Spleen (tissue), 11 donors: ENCODE measurements around the gene UBE2U. TPM values are rescaled to one million over a fixed set of nuclear protein-coding genes. Genes with fewer than 3 reads are reported as not detected.

Experiments
- DNase-seq: peaks from one replicate; pipeline ENCODE4 v3.0.0-alpha.2; 2020
- H3K27ac ChIP-seq, 8 donors: fragments of 200-600 bp; sonication (generic) in 7 of 8; 1 replicate in 4 of 8; 2 replicates in 4 of 8; pipeline versions ENCODE4 v1.5.0 to v1.8.0; 2016 to 2021; ENCODE audit warnings: inconsistent platforms in 4 of 8, mild to moderate bottlenecking in 4 of 8, moderate library complexity in 1 of 8
- H3K27me3 ChIP-seq, 7 donors: fragments of 200-600 bp; sonication (generic) in 6 of 7; replicated peaks in 1 of 7; 1 replicate in 4 of 7; 2 replicates in 3 of 7; pipeline versions ENCODE4 v1.5.0 to v1.8.0; 2016 to 2021; ENCODE audit warnings: inconsistent platforms in 3 of 7, mild to moderate bottlenecking in 1 of 7
- H3K36me3 ChIP-seq, 6 donors: fragments of 200-600 bp; sonication (generic) in 5 of 6; 1 replicate in 4 of 6; 2 replicates in 2 of 6; pipeline versions ENCODE4 v1.5.0 to v1.8.0; 2016 to 2021; ENCODE audit warnings: inconsistent platforms in 2 of 6
- H3K4me1 ChIP-seq, 6 donors: fragments of 200-600 bp; sonication (generic) in 5 of 6; 1 replicate in 3 of 6; 2 replicates in 3 of 6; pipeline versions ENCODE4 v1.5.0 to v1.8.0; 2016 to 2021; ENCODE audit warnings: inconsistent platforms in 3 of 6
- H3K4me3 ChIP-seq, 8 donors: fragments of 200-600 bp; sonication (generic) in 7 of 8; 1 replicate in 4 of 8; 2 replicates in 4 of 8; pipeline versions ENCODE4 v1.5.0 to v1.8.0; 2016 to 2021; ENCODE audit warnings: inconsistent platforms in 4 of 8, mild to moderate bottlenecking in 4 of 8, moderate library complexity in 2 of 8
- H3K9me3 ChIP-seq, 8 donors: fragments of 200-600 bp; sonication (generic) in 7 of 8; 1 replicate in 4 of 8; 2 replicates in 4 of 8; pipeline versions ENCODE4 v1.5.0 to v1.8.0; 2016 to 2021; ENCODE audit warnings: inconsistent platforms in 4 of 8
- POLR2A ChIP-seq, 3 donors: fragments of 450-650 bp; IDR thresholded peaks; one replicate each; pipeline ENCODE4 v1.5.1; 2017; ENCODE audit warnings: antibody characterized with exemption in 3 of 3, mild to moderate bottlenecking in 1 of 3
- POLR2AphosphoS5 ChIP-seq, 3 donors: sonication (generic); formaldehyde crosslinking; IDR thresholded peaks; one replicate each; pipeline ENCODE4 v1.5.1; 2017; ENCODE audit warnings: antibody characterized with exemption in 3 of 3
- whole genome bisulfite sequencing, 5 donors: extraction: QIAGEN DNeasy Blood & Tissue Kit in 3 of 5; methylation state at CpG; one replicate each; pipeline versions ENCODE4 v1.1.5 to v1.1.7; 2013 to 2018; 5-methylcytosine and 5-hydroxymethylcytosine counted together
- intact Hi-C: fragments of 100-400 bp; cut with DNase I; formaldehyde crosslinking; loops from one replicate; pipeline ENCODE4 v1.15.0; 2023; ENCODE audit warnings: low total_unique reads
- polyA plus RNA-seq, 3 donors: library from polyadenylated mRNA; stranded (reverse); fragments of 200-250 nt; gene quantifications; one replicate each; pipeline ENCODE4 v1.2.1, GENCODE V29; 2013
- total RNA-seq, 7 donors: library from RNA; depleted of rRNA in 3 of 7; stranded (reverse); fragments of >200 nt in 3 of 7; fragmentation: NEBNext Ultra II Directional in 4 of 7; extraction: Animal tissue kit (Norgen Biotek cat#: 25700) in 4 of 7; gene quantifications; one replicate each; pipeline versions ENCODE4 v1.1.0 to v1.2.1, GENCODE V29; 2016 to 2021
- TF ChIP-seq, protein P1 (sequence below), 11 experiments: fragments of 200-600 bp in 7 of 11; fragments of 450-650 bp in 4 of 11; sonication (generic) in 4 of 11; IDR thresholded peaks in 8 of 11; conservative IDR thresholded peaks in 3 of 11; 1 replicate in 7 of 11; 2 replicates in 4 of 11; pipeline versions ENCODE4 v1.4.0 to v1.8.0; 2016 to 2021; ENCODE audit warnings: antibody characterized with exemption in 11 of 11, inconsistent platforms in 4 of 11, mild to moderate bottlenecking in 1 of 11
- donor health status: healthy with polysubstance abuse.
- donor health status: DM: no; HTN: no; CAD: no; lungs with moderate emphysema.
- donor health status: DM: no; HTN: no; CAD: no.
- donor health status: Bipolar disorder and iron deficiency.
- donor health status: healthy.
- donor health status: DM: no; HTN: no; CAD: no.
- donor health status: DM: yes; HTN: yes; CAD: no.

Gene UBE2U
- total and polyA plus RNA-seq, 10 donors: not detected

DNA sequence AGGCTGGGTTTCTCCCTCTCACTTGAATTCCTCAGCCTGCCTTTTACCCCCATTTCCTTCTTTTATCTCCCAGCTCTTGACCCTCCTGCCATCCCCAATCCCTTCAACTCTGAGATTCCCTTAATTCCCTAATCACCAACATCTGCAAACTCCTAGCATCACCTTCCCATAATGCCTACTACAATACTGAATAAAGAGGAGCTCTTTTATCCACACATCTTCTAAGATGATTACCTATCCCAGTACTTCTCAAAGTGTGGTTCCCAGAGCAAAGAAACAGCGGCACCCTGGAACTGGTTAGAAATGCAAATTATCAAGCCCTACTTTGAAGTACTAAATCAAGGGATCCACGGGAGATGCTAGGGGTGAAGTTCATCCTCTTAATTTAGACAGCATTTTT, 21.2 kb upstream of the UBE2U start:
- 83 to 90% (median 85%) methylated on average over 2 of the region's 2 CpGs for WGBS, 5 donors
- Histone ChIP-seq H3K27me3 (no peaks in the 10 kb centered on the region), H3K9me3 (no peaks in the 10 kb centered on the region), H3K4me3 (no peak overlapping the region), H3K36me3 (peaks cover 0 to 13% (median 3%) of the 10 kb centered on the region in 6 donors), H3K27ac (no peak overlapping the region), H3K4me1 (peaks cover 0 to 6% (median 2%) of the 10 kb centered on the region in 6 donors)
- intact Hi-C loops: no loop called here
- TF ChIP-seq POLR2A (IDR thresholded peaks at IDR 0.05): no peak
- TF ChIP-seq, protein P1, sequence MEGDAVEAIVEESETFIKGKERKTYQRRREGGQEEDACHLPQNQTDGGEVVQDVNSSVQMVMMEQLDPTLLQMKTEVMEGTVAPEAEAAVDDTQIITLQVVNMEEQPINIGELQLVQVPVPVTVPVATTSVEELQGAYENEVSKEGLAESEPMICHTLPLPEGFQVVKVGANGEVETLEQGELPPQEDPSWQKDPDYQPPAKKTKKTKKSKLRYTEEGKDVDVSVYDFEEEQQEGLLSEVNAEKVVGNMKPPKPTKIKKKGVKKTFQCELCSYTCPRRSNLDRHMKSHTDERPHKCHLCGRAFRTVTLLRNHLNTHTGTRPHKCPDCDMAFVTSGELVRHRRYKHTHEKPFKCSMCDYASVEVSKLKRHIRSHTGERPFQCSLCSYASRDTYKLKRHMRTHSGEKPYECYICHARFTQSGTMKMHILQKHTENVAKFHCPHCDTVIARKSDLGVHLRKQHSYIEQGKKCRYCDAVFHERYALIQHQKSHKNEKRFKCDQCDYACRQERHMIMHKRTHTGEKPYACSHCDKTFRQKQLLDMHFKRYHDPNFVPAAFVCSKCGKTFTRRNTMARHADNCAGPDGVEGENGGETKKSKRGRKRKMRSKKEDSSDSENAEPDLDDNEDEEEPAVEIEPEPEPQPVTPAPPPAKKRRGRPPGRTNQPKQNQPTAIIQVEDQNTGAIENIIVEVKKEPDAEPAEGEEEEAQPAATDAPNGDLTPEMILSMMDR (IDR thresholded peaks at IDR 0.05 in 8 of 11, conservative IDR thresholded peaks at IDR 0.05 in 3 of 11): no peak
- DNase-seq: no peak

DNA sequence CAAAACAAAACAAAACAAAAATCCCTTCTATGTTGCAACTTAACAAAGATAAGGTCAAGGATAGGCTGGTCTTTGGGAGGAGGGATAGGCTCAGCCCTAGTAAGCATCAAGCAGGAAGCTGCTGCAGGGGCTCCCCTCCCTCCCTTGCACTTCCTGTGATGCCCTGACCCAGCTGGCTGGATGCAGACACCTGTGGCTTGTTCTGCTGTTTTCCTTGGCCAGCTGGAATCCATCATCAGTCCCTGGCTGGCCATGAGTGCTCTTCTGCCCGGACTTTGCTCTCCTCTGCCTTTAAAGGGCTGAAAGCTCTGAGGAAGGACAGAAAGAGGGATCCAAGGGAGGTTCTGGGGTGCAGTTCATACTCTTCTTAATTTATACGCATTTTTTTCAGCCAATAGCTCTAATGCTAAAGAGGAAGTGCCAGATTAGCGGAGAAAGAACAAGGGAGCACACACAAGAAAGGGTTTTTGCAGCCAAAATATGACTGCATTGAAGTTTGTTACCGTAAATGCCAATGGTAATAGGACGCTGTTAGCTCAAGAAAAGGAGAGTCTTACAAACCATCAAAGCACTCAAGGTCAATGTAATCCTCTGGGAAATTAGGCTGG, 19.9 kb upstream of the UBE2U start:
- no peaks in the 10 kb centered on the region for H3K9me3 ChIP-seq
- H3K27me3 ChIP-seq: no peaks in the 10 kb centered on the region
- H3K27ac ChIP-seq: no peak overlapping the region
- no peak for DNase-seq
- WGBS, 5 donors: 55 to 64% (median 61%) methylated on average over 5 of the region's 5 CpGs
- H3K36me3 ChIP-seq: peaks cover 0 to under 1% (median 0%) of the 10 kb centered on the region in 6 donors
- peaks cover 0 to 6% (median 2%) of the 10 kb centered on the region in 6 donors for H3K4me1 ChIP-seq
- intact Hi-C loops: no loop called here
- H3K4me3 ChIP-seq: no peak overlapping the region
- TF ChIP-seq POLR2AphosphoS5 (IDR thresholded peaks at IDR 0.05) (no peak), POLR2A (IDR thresholded peaks at IDR 0.05) (no peak)
- TF ChIP-seq, protein P1 (IDR thresholded peaks at IDR 0.05 in 8 of 11, conservative IDR thresholded peaks at IDR 0.05 in 3 of 11): no peak

DNA sequence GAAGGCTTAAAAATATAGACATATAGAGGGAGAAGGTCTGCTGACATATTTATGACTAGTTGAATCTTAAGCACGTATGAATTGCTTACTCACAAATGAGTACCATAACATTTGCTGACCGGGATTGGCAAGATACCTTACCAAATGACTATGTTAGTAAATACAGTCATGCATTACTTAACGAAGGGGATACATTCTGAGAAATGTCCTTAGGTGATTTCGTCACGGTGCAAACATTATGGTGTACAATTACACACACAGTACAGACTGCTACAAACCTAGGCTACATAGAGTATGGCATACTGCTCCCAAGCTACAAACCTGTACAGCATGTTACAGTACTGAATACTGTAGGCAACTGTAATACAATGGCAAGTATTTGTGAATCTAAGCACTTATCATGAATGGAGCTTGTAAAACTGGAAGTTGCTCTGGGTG, 19.4 kb upstream of the UBE2U start:
- no peak overlapping the region for H3K27ac ChIP-seq
- no peak overlapping the region for H3K4me3 ChIP-seq
- H3K9me3 ChIP-seq: no peaks in the 10 kb centered on the region
- no peaks in the 10 kb centered on the region for H3K27me3 ChIP-seq
- WGBS, 5 donors: 66 to 82% (median 78%) methylated on average over 5 of the region's 5 CpGs
- TF ChIP-seq POLR2AphosphoS5 (IDR thresholded peaks at IDR 0.05): no peak
- TF ChIP-seq POLR2A (IDR thresholded peaks at IDR 0.05): no peak
- TF ChIP-seq, protein P1 (IDR thresholded peaks at IDR 0.05 in 8 of 11, conservative IDR thresholded peaks at IDR 0.05 in 3 of 11): no peak
- intact Hi-C loops: no loop called here
- DNase-seq: no peak
- peaks cover 0 to 6% (median 2%) of the 10 kb centered on the region in 6 donors for H3K4me1 ChIP-seq
- no peaks in the 10 kb centered on the region for H3K36me3 ChIP-seq

DNA sequence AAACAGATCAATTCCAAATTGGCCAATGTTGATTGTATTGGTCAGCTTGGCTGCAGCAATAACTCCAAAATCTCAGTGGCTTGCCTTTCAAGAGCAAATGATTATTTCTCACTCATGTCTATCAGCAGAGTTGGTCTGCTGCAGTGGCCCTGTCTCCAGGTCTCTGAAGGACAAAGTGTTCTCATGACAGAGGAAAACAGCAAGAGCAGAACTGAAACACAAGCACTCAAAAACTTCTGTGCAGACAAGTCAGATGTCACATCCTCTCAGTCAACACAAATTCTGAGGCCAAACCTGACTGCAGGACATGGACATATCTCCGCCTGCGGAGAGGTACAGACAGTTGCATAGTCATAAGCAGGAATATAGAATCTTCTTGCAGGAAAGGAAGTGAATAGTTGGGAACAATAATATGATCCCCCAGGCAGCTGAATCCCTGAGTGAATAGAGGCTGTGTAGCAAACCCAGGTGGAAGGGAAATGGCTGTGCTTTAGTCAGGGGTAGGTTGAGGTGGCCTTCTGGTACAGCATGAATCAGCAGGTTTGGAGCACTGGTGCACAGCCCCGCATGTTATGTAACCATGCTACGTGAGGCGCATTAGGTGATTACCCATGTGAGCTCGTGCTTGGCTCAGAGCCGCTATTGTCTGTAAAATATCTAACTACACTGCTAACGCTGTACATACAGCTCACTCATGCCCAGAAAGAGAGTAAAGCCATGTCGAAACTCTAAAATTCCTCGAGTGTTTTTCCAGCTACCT, 17.1 kb upstream of the UBE2U start:
- peaks cover 0 to 6% (median 2%) of the 10 kb centered on the region in 6 donors for H3K4me1 ChIP-seq
- H3K27me3 ChIP-seq: no peaks in the 10 kb centered on the region
- intact Hi-C loops: no loop called here
- DNase-seq: no peak
- no peak overlapping the region for H3K27ac ChIP-seq
- no peaks in the 10 kb centered on the region for H3K9me3 ChIP-seq
- 76 to 94% (median 88%) methylated on average over 10 of the region's 10 CpGs for WGBS, 5 donors
- TF ChIP-seq POLR2AphosphoS5 (IDR thresholded peaks at IDR 0.05): no peak
- TF ChIP-seq, protein P1 (IDR thresholded peaks at IDR 0.05 in 8 of 11, conservative IDR thresholded peaks at IDR 0.05 in 3 of 11): no peak
- no peak for TF ChIP-seq POLR2A (IDR thresholded peaks at IDR 0.05)
- no peak overlapping the region for H3K4me3 ChIP-seq
- H3K36me3 ChIP-seq: no peaks in the 10 kb centered on the region
